Tibial nerve (tissue), 4 donors: ENCODE measurements around the gene ROR1. TPM values are rescaled to one million over a fixed set of nuclear protein-coding genes. Genes with fewer than 3 reads are reported as not detected.

Experiments used
- DNase-seq, 2 donors: peaks; one replicate each; pipeline ENCODE4 v3.0.0-alpha.2; 2019; ENCODE audit warnings: low spot score in 2 of 2
- H3K27ac ChIP-seq, 4 donors: fragments of 200-600 bp; sonication (generic) in 3 of 4; one replicate each; pipeline ENCODE4 v1.5.1; 2017 to 2019; ENCODE audit warnings: mild to moderate bottlenecking in 1 of 4
- H3K27me3 ChIP-seq, 2 donors: fragments of 200-600 bp; sonication (generic) in 1 of 2; one replicate each; pipeline versions ENCODE4 v1.5.1 to v1.6.0; 2017 to 2019
- H3K36me3 ChIP-seq, 3 donors: fragments of 200-600 bp; sonication (generic); one replicate each; pipeline ENCODE4 v1.5.1; 2018 to 2019
- H3K4me1 ChIP-seq, 4 donors: fragments of 200-600 bp; sonication (generic) in 3 of 4; one replicate each; pipeline ENCODE4 v1.5.1; 2017 to 2019
- H3K4me3 ChIP-seq, 4 donors: fragments of 200-600 bp; sonication (generic) in 3 of 4; one replicate each; pipeline ENCODE4 v1.5.1; 2017 to 2019; ENCODE audit warnings: mild to moderate bottlenecking in 1 of 4, moderate library complexity in 1 of 4
- H3K9me3 ChIP-seq, 4 donors: fragments of 200-600 bp; sonication (generic) in 3 of 4; one replicate each; pipeline ENCODE4 v1.5.1; 2017 to 2019
- EP300 ChIP-seq, 2 donors: sonication (generic); formaldehyde crosslinking; IDR thresholded peaks; one replicate each; pipeline ENCODE4 v1.6.1; 2017; ENCODE audit warnings: antibody characterized with exemption in 2 of 2, mild to moderate bottlenecking in 1 of 2
- POLR2A ChIP-seq, 2 donors: fragments of 450-650 bp; IDR thresholded peaks; one replicate each; pipeline ENCODE4 v1.6.1; 2017; ENCODE audit warnings: antibody characterized with exemption in 2 of 2, mild to moderate bottlenecking in 2 of 2, moderate library complexity in 2 of 2
- WGBS, 2 donors: methylation state at CpG; one replicate each; pipeline ENCODE4 v1.1.5; 2018; 5-methylcytosine and 5-hydroxymethylcytosine counted together
- total RNA-seq, 4 donors: library from RNA; depleted of rRNA; stranded (reverse); fragments of >200 nt; gene quantifications; one replicate each; pipeline ENCODE4 v1.1.0, GENCODE V29; 2016
- TF ChIP-seq, protein P1 (sequence below), 5 experiments: fragments of 200-600 bp in 3 of 5; fragments of 450-650 bp in 2 of 5; sonication (generic) in 3 of 5; IDR thresholded peaks; one replicate each; pipeline ENCODE4 v1.5.1; 2016 to 2019; ENCODE audit warnings: antibody characterized with exemption in 5 of 5, mild to moderate bottlenecking in 3 of 5, moderate library complexity in 2 of 5

ROR1 gene
- total RNA-seq, 4 donors from 2014 or later: 10.5 to 47.7 (median 43.7) TPM

GRCh38 chr1:63984257-63984929, 210.6 kb downstream of the ROR1 start:
- DNase-seq: no peak
- Histone ChIP-seq H3K9me3 (no peaks in the 10 kb centered on the region), H3K27ac (peak overlapping the region in 1 of 4 donors; percentile 14), H3K27me3 (no peaks in the 10 kb centered on the region), H3K4me3 (no peak overlapping the region), H3K4me1 (peaks cover 0 to 21% (median 4%) of the 10 kb centered on the region in 4 donors), H3K36me3 (no peaks in the 10 kb centered on the region)
- WGBS, 2 donors: 33 to 34% methylated on average over 4 of the region's 4 CpGs
- TF ChIP-seq POLR2A (IDR thresholded peaks at IDR 0.05) (no peak), EP300 (IDR thresholded peaks at IDR 0.05) (no peak)
- TF ChIP-seq, protein P1, sequence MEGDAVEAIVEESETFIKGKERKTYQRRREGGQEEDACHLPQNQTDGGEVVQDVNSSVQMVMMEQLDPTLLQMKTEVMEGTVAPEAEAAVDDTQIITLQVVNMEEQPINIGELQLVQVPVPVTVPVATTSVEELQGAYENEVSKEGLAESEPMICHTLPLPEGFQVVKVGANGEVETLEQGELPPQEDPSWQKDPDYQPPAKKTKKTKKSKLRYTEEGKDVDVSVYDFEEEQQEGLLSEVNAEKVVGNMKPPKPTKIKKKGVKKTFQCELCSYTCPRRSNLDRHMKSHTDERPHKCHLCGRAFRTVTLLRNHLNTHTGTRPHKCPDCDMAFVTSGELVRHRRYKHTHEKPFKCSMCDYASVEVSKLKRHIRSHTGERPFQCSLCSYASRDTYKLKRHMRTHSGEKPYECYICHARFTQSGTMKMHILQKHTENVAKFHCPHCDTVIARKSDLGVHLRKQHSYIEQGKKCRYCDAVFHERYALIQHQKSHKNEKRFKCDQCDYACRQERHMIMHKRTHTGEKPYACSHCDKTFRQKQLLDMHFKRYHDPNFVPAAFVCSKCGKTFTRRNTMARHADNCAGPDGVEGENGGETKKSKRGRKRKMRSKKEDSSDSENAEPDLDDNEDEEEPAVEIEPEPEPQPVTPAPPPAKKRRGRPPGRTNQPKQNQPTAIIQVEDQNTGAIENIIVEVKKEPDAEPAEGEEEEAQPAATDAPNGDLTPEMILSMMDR (IDR thresholded peaks at IDR 0.05): no peak

DNA sequence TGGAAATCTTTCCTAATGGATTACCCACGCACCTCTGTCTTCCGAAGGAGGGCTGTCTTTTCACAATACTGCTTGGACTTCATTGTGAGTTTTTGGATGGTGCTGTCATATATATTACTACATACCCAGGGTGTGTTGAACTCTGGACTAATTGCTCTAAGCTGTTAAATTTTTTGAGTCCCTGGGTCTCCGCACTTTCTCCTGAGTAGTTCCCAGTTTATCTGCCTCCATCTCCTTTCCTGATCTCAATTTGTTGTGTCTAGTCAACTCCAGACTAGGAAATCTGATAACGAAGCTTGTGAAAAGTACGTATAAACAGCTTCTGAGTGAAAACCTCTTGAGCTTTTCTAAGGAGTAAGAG, 211.1 kb downstream of the ROR1 start:
- 77 to 78% methylated on average over 5 of the region's 5 CpGs for WGBS, 2 donors
- no peak overlapping the region for H3K27ac ChIP-seq
- TF ChIP-seq, protein P1 (IDR thresholded peaks at IDR 0.05): no peak
- TF ChIP-seq POLR2A (IDR thresholded peaks at IDR 0.05) (no peak), EP300 (IDR thresholded peaks at IDR 0.05) (no peak)

GRCh38 chr1:63987014-63987627, 213.3 kb downstream of the ROR1 start:
- 60 to 61% methylated on average over 2 of the region's 2 CpGs for WGBS, 2 donors
- DNase-seq: no peak
- H3K4me1 ChIP-seq: peaks cover 0 to 19% (median 4%) of the 10 kb centered on the region in 4 donors
- H3K36me3 ChIP-seq: no peaks in the 10 kb centered on the region
- TF ChIP-seq, protein P1 (IDR thresholded peaks at IDR 0.05): no peak
- H3K9me3 ChIP-seq: no peaks in the 10 kb centered on the region
- H3K27me3 ChIP-seq: no peaks in the 10 kb centered on the region
- H3K27ac ChIP-seq: no peak overlapping the region
- no peak overlapping the region for H3K4me3 ChIP-seq

More for the DNA sequence above, 211.1 kb downstream of the ROR1 start:
- no peak overlapping the region for H3K4me3 ChIP-seq
- no peaks in the 10 kb centered on the region for H3K27me3 ChIP-seq
- DNase-seq: no peak
- no peaks in the 10 kb centered on the region for H3K9me3 ChIP-seq
- H3K4me1 ChIP-seq: peaks cover 0 to 21% (median 4%) of the 10 kb centered on the region in 4 donors
- no peaks in the 10 kb centered on the region for H3K36me3 ChIP-seq

GRCh38 chr1:63987628-63988024, 213.8 kb downstream of the ROR1 start:
- H3K9me3 ChIP-seq: no peaks in the 10 kb centered on the region
- 46 to 62% methylated on average over 3 of the region's 3 CpGs for WGBS, 2 donors
- no peaks in the 10 kb centered on the region for H3K27me3 ChIP-seq
- H3K4me1 ChIP-seq: peaks cover 0 to 18% (median 4%) of the 10 kb centered on the region in 4 donors
- H3K27ac ChIP-seq: no peak overlapping the region
- no peak for DNase-seq
- H3K36me3 ChIP-seq: no peaks in the 10 kb centered on the region
- TF ChIP-seq, protein P1 (IDR thresholded peaks at IDR 0.05): no peak
- TF ChIP-seq POLR2A (IDR thresholded peaks at IDR 0.05) (no peak), EP300 (IDR thresholded peaks at IDR 0.05) (no peak)
- H3K4me3 ChIP-seq: no peak overlapping the region

GRCh38 chr1:63988941-63989340, 215.1 kb downstream of the ROR1 start:
- DNase-seq: no peak
- H3K27ac ChIP-seq: no peak overlapping the region
- WGBS, 2 donors: 95 to 98% methylated on average over 2 of the region's 2 CpGs
- no peaks in the 10 kb centered on the region for H3K9me3 ChIP-seq
- H3K4me3 ChIP-seq: no peak overlapping the region
- TF ChIP-seq EP300 (IDR thresholded peaks at IDR 0.05) (no peak), POLR2A (IDR thresholded peaks at IDR 0.05) (no peak)
- TF ChIP-seq, protein P1 (IDR thresholded peaks at IDR 0.05): no peak
- H3K4me1 ChIP-seq: peaks cover 0 to 14% (median 4%) of the 10 kb centered on the region in 4 donors
- H3K36me3 ChIP-seq: no peaks in the 10 kb centered on the region
- no peaks in the 10 kb centered on the region for H3K27me3 ChIP-seq
